Measurements from ENCODE around the gene TFR2.

DNA sequence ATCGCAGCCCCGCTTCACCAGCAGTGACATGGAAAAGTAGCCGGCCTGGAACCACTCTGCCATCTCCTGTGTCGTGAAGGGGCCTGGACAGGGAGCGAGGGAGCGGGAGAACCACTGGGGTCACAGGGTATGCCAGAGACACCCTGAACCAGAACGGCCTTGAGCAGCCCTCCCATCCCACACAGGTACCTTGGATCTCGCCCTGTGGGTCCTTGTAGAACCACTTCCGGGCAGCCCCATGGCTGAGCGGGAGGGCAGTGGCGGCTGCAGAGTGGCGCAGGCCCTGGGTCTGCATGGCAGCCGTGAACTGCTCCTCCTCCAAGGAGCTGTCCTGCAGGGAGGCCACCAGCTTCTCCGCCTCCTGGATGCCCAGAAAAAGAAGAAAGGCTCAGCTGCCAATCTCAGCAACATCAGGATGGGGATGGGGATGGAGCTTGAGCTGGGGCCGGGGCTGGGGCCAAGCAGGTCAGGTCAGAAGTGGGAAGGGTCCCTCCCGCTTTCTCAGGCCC, 43.2 kb upstream of the TFR2 start:
- TF ChIP-seq, protein P1, sequence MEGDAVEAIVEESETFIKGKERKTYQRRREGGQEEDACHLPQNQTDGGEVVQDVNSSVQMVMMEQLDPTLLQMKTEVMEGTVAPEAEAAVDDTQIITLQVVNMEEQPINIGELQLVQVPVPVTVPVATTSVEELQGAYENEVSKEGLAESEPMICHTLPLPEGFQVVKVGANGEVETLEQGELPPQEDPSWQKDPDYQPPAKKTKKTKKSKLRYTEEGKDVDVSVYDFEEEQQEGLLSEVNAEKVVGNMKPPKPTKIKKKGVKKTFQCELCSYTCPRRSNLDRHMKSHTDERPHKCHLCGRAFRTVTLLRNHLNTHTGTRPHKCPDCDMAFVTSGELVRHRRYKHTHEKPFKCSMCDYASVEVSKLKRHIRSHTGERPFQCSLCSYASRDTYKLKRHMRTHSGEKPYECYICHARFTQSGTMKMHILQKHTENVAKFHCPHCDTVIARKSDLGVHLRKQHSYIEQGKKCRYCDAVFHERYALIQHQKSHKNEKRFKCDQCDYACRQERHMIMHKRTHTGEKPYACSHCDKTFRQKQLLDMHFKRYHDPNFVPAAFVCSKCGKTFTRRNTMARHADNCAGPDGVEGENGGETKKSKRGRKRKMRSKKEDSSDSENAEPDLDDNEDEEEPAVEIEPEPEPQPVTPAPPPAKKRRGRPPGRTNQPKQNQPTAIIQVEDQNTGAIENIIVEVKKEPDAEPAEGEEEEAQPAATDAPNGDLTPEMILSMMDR (conservative IDR thresholded peaks at IDR 0.05 in 1 of 2, IDR thresholded peaks at IDR 0.05 in 1 of 2; ENCODE audit: low read depth in 1 of 2, low read length in 2 of 2), result no peak
- TF ChIP-seq EZH2 (IDR thresholded peaks at IDR 0.05; ENCODE audit: low read length, missing control alignments), result no peak

Data from fibroblast of lung (primary cell).